HG03175 (cell line): Measurements from ENCODE around the gene HAUS7.

Experiments
- ATAC-seq: cut with Tn5 transposase; IDR thresholded peaks from one replicate; pipeline ENCODE4 v1.9.1; 2021; ENCODE audit warnings: mild to moderate bottlenecking, moderate library complexity; ENCODE audit not compliant: unreplicated experiment

The HAUS7 gene

DNA sequence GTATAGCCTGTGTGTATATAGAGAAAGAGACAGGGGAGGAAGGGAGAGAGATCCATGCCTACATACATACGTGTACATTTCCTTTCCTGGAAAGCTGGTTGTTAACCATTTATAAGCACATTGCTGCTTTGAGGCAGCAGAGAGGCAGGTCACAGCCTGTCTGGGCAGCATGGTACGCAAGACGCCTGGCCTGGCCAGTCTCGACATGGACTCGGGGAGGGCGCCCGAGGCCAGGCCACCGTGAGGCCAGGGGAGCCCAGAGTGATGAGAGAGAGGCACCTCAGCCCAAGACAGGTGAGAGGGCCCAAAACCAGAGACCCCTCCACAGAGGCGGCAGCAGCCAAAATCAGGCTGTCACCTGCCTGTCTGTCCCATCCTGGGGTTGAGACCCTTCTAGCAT is 28.4 kb downstream of the HAUS7 start:
- ATAC-seq: no peak

DNA sequence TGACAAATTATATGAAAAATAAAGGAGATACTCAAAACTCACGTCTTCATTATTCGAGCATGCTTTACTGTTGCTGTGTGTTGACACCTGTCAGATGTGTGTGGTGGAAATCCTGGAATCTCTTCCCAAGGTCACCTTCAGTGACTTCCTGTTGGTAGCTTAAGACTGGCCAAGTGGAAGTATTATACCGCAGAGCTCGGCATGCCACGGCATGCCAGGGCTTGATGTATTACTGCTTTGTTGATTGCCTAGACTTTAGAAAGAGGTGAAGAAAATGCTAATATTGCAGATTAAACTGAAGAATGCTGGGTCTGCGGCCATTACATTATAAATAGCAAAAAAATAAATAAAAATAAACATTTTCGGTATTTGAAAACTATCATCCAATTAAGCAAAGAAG is 29.1 kb downstream of the HAUS7 start:
- no peak for ATAC-seq

DNA sequence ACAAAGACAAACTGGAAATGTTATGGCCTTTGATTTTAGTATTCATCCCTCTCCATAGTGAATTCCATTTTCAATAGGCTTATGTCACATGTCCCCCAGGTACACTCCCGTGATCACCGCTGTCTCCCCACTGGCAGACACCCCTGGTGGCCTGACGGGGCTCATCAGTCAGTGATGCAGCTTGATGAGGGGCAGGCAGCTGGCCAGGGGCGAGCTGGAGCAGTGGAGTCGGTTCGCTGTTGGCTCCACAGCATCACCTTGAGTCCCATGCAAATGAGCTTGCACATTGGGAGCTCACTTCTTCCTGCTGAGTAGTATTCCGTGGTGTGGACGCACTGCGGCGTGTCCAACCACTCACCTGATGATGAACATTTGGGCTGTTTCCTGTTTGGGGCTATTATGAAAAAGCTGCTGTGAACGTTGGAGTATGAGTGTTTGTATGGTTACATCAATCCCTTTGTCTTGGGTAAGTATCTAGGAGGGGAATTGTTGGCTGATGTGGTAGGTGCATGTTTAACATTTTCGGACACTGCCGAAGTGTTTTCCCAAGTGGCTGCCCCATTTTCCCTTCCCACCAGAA is 29.7 kb downstream of the HAUS7 start:
- ATAC-seq: no peak

GRCh38 chrX:153439977-153440376 is 30.4 kb downstream of the HAUS7 start:
- no peak for ATAC-seq

DNA sequence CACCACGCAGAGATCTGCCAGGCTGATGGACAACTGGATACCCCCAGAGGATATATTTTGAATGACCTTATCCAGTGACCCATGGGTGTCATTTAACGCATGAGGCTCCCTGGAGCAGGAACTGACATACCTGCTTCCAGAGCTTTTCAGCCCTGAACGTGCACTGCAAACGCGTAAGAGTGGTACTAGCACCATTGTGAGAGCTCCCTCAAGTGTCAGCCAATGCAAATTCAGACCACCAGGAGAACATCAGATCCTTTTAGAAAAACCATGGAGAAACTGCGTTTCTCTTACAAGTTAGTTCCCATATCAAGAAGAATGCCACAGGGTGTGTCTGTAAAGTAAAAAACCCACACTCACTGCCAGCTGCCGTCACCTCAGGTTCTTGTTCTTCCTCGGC is 31.8 kb downstream of the HAUS7 start:
- ATAC-seq: no peak

DNA sequence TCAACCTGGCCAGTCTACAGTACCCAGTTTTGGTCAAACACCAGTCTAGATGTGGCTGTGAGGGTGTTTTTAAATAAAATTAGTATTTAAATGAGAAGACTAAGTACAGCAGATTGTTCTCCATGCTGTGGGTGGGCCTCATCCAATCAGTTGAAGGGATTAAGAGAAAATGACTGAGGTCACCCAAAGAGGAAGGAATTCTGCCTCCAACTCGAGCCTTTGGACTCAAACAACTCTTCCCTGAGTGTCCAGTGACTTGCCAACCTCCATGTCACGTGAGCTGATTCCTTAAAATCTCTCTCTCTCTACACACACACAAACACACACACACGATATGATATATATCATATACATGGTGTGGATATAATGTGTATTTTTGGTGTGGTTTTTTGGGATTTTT is 34.5 kb downstream of the HAUS7 start:
- no peak for ATAC-seq

GRCh38 chrX:153434801-153435200 is 35.6 kb downstream of the HAUS7 start:
- no peak for ATAC-seq

GRCh38 chrX:153433781-153434285 is 36.5 kb downstream of the HAUS7 start:
- ATAC-seq: no peak

DNA sequence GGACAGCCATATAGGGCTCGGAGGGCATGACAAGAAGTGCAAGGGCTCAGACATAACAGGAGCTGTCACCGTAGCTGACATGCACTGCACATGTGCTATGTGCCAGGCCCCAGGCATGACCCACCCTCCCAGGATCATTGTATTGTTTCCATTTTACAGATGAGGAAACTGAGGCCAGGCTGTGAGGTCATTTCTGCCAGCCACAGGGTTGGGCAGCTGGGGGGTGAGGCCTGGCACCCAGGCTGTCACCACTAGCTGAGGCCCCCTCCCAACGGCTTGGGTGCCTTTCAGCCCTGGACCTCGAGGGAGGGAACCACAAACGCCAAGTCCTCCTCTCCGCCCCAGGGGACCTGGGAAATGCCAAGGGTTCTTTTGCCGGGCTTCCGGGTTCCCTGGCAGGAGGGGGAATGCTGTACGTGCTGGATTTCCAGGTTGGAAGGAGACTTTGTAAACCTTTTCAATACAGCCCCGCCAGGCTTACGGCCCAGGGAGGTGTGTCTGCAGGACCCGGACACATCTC is 37.2 kb downstream of the HAUS7 start:
- ATAC-seq: no peak

DNA sequence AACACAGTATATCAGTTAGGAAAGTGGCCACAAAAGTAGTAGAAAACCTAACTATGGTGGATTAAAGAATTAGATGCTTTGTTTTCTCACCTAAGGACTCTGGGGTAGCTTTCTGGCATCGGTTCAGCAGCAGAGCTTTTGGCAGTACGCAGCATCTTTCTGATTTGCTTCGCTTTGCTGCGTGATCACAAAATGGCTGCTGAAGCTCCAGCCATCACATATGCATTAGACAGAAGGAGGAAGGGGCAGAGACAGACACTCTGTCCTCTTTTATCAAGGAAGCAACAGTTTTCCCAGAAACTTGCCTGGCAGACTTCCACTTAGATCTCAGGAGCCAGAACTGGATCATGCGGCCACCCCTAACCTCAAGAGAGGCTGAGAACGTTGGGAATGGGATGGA is 39.6 kb downstream of the HAUS7 start:
- no peak for ATAC-seq

- ATAC-seq: no peak
Observed at GRCh38 chrX:153426204-153426603, 44.2 kb downstream of the HAUS7 start.

DNA sequence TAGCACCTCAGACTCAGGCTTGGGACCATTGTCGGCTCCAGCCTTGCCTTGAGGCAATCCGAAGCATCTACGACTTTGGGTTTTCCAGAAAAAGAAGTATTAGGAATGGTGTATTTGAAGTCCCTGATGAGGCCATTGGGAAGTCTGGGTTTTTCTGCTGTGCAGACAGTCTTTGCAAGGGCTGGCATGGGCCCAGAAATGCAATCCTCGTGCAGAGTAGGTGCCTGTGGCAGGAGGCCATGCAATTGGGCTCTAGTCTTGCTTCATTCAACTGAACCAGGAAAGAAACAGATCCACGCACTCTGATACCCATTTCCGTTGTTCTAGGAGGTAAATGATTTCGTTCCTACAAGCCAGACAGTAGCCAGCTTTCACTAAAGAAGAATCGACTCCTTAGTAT is 46.7 kb downstream of the HAUS7 start:
- ATAC-seq: no peak

DNA sequence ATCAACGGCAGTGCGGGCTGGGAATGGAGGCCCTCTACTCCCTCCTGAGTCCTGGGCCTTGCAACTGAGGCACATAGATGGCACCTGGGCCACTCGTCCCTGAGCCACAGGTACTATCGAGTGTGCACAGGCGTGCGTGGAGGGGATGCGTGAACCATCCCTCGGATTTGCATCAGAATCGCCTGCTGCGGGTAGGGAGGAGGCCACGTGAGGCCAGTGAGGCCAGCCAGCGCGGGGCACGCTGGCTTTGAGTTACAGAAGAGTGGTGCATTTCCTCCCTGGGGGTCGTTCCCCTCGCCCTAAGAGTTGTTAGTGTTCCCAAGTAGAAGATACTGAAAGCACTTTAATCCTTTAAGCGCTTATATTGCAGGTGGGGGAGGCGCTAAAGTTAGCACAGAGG is 48.5 kb downstream of the HAUS7 start:
- no peak for ATAC-seq

DNA sequence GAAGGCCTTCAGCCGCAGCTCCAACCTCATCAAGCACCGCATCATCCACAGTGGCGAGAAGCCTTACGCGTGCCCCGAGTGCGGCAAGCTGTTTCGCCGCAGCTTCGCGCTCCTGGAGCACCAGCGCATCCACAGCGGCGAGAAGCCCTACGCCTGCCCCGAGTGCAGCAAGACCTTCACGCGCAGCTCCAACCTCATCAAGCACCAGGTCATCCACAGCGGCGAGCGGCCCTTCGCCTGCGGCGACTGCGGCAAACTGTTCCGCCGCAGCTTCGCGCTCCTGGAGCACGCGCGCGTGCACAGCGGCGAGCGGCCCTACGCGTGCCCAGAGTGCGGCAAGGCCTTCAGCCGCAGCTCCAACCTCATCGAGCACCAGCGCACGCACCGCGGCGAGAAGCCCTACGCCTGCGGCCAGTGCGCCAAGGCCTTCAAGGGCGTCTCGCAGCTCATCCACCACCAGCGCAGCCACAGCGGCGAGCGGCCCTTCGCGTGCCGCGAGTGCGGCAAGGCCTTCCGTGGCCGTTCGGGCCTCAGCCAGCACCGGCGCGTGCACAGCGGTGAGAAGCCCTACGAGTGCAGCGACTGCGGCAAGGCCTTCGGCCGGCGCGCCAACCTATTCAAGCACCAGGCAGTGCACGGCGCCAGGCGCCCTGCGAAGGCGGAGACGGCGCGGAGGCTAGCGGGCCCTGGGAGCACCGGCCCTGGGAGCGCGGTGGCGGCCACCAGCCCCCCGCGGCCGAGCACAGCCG is 49.4 kb downstream of the HAUS7 start:
- ATAC-seq: no peak

GRCh38 chrX:153417637-153418036 is 52.7 kb downstream of the HAUS7 start:
- no peak for ATAC-seq

DNA sequence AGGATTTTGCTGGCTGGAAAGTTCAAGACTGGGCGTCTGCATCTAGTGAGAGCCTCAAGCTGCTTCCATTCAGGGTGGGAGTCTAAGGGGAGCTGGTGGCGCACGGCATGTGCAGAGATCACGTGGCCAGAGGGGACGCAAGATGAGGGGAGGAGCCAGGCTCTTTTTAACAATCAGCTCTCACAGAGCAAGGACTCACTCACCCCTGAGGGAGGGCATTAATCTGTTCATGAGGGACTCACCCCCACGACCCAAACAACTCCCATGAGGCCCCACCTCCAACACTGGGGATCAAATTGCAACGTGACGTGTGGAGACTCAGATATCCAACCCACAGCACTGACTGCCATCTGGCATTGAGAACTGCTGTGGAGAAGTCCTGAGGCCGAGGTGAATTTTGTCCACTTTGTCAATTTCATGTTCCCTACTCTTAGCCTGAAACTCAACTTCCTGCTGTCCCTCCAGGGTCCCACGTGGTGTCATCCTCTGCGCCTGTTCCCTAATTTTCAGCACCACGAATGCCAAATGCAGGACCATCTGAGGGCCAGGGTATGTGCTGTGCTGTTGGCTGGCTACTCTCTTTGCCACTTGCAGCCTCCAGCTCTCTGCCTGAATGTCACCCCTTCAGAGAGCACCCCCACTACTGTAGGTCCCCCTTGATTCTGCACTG is 53.5 kb downstream of the HAUS7 start:
- ATAC-seq: no peak

DNA sequence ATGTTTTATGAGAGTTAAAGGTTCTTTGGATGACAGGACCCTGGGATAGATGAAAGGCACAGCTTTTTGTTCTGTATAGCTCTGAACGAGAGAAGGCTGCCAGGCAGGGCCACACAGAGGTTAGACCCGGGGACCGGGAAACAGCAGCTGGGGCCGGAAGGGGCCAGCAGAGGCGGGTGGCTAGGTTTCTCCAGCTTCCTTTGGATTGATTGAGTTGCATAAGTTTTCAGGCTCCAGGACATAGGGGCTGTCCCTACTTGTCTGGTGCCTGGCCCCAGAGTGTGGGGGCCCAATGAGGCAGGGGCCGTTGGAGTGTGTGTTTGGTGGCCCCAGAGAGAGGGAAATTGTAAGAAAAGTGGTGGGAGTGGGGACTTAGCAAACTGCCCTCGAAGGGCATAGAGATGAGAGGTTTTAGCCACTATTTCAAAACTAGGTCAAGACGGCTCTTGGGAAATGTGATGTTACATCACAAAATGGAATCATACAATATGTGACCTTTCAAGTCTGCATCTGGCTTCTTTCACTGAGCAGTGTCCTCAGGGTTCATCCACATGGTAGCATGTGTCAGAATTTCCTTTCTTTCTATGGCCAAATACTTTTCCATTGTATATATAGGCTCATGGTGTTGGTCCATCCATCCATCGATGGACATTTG is 55.4 kb downstream of the HAUS7 start:
- ATAC-seq: no peak

GRCh38 chrX:153413731-153414130 is 56.6 kb downstream of the HAUS7 start:
- no peak for ATAC-seq

GRCh38 chrX:153412746-153413720 is 57.3 kb downstream of the HAUS7 start:
- no peak for ATAC-seq

DNA sequence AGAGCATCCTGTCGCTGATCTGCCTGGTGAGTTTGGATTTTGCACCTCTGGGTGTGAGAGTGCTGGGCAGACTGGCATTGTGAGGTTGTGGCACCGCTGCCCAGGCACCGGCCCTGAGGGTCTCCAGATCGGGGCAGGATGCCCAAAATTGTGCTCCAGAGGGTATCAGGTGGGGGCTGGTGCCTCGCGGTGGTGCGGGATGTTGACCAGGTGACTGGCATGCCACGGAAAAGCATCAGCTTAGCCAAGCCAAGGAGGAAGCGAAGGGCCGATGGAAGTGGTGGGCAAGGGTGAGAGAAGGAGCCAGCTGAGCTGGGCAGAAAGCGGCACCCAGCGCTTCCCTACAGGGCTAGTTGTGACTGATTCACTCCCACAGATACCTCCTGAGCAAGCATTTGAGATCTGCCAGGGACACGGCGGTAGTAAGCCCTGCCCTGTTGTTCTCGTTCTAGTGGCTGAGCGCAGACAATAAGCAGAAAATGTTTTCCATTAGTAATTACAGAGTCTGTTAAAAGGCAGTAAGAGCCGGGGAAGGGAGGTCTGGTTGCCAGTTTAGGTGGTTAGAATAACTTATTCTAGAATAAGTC is 58.3 kb downstream of the HAUS7 start:
- no peak for ATAC-seq
